Osteocyte (in vitro differentiated cells): ENCODE results near the gene EML5. TPM values are rescaled to one million over a fixed set of nuclear protein-coding genes. Genes with fewer than 3 reads are reported as not detected.

Source experiments
- DNase-seq: peaks from one replicate; pipeline ENCODE4 v3.0.0; 2021; ENCODE audit warnings: mixed read lengths; ENCODE audit not compliant: unreplicated experiment; ENCODE audit errors: extremely low spot score
- H3K27ac Mint-ChIP-seq: one replicate; pipeline ENCODE4 v1.8.0; 2021; ENCODE audit warnings: mild to moderate bottlenecking, mixed read lengths; ENCODE audit not compliant: unreplicated experiment
- H3K27me3 Mint-ChIP-seq: one replicate; pipeline ENCODE4 v1.8.0; 2021; ENCODE audit warnings: mixed read lengths; ENCODE audit not compliant: unreplicated experiment
- H3K36me3 Mint-ChIP-seq: one replicate; pipeline ENCODE4 v1.8.0; 2021; ENCODE audit warnings: mixed read lengths; ENCODE audit not compliant: unreplicated experiment
- H3K4me1 Mint-ChIP-seq: one replicate; pipeline ENCODE4 v1.8.0; 2021; ENCODE audit warnings: mixed read lengths; ENCODE audit not compliant: unreplicated experiment
- H3K4me3 Mint-ChIP-seq: one replicate; pipeline ENCODE4 v1.8.0; 2021; ENCODE audit warnings: mild to moderate bottlenecking, moderate library complexity, mixed read lengths; ENCODE audit not compliant: unreplicated experiment
- H3K9me3 Mint-ChIP-seq: one replicate; pipeline ENCODE4 v1.8.0; 2021; ENCODE audit warnings: mixed read lengths; ENCODE audit not compliant: unreplicated experiment
- total RNA-seq: library from RNA; stranded (reverse); gene quantifications from 2 replicates; pipeline ENCODE4 v1.2.1, GENCODE V29; 2021
- TF ChIP-seq, protein P1 (sequence below): fragments of 200-600 bp; sonication (generic); IDR thresholded peaks from 2 replicates; pipeline ENCODE4 v1.5.0; 2021; ENCODE audit warnings: antibody characterized with exemption, mild to moderate bottlenecking, moderate library complexity

The EML5 gene
- total RNA-seq, 1 donor from 2014 or later: 0.19 TPM

DNA sequence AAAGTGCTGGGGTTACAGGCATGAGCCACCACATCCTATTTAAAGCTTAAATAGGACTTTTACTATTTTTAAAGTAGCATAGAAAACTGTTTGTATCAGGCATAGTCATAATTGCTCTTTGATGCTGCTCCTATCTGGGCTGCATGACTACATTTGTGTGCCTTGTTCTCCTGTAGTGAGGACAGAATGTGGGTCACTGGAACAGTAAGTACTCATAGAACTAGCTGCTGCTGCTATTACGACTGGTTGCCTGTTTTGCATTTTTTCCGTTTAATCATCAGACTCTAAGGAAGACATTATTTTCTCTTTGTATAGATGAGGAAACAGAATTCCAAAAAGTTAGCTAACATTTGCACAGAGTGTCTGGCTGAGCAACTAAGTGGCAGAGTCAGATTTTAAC lies 187.2 kb downstream of the EML5 start:
- no peaks in the 10 kb centered on the region for H3K9me3 Mint-ChIP-seq
- H3K4me3 Mint-ChIP-seq: no peak overlapping the region
- H3K27ac Mint-ChIP-seq: no peak overlapping the region
- H3K36me3 Mint-ChIP-seq: peaks cover 63% of the 10 kb centered on the region
- no peak for DNase-seq
- no peaks in the 10 kb centered on the region for H3K27me3 Mint-ChIP-seq
- TF ChIP-seq, protein P1, sequence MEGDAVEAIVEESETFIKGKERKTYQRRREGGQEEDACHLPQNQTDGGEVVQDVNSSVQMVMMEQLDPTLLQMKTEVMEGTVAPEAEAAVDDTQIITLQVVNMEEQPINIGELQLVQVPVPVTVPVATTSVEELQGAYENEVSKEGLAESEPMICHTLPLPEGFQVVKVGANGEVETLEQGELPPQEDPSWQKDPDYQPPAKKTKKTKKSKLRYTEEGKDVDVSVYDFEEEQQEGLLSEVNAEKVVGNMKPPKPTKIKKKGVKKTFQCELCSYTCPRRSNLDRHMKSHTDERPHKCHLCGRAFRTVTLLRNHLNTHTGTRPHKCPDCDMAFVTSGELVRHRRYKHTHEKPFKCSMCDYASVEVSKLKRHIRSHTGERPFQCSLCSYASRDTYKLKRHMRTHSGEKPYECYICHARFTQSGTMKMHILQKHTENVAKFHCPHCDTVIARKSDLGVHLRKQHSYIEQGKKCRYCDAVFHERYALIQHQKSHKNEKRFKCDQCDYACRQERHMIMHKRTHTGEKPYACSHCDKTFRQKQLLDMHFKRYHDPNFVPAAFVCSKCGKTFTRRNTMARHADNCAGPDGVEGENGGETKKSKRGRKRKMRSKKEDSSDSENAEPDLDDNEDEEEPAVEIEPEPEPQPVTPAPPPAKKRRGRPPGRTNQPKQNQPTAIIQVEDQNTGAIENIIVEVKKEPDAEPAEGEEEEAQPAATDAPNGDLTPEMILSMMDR: no peak
- H3K4me1 Mint-ChIP-seq: no peaks in the 10 kb centered on the region

DNA sequence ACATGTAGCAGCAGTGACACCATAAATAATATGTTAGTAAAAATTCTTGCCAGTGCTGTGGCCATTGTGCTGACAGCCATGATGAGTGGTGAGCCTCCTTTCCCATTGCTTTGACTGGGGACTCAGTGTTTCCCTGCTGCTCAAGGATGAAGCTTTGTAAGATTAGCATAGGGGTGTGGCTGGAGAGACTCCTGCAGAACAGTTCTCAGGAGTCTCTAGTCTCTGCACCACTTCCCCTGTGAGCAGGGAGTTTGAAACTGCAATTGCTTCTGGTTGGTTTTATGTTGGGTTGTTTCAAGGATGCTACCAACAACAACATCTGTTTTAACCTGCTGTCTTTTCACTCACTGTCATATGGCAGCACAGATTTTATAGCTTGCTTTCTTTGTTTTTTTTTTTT lies 188.5 kb downstream of the EML5 start:
- no peak for DNase-seq
- TF ChIP-seq, protein P1: no peak
- H3K4me3 Mint-ChIP-seq: no peak overlapping the region
- peaks cover 64% of the 10 kb centered on the region for H3K36me3 Mint-ChIP-seq
- no peak overlapping the region for H3K27ac Mint-ChIP-seq
- no peaks in the 10 kb centered on the region for H3K27me3 Mint-ChIP-seq
- no peaks in the 10 kb centered on the region for H3K9me3 Mint-ChIP-seq
- H3K4me1 Mint-ChIP-seq: no peaks in the 10 kb centered on the region

DNA sequence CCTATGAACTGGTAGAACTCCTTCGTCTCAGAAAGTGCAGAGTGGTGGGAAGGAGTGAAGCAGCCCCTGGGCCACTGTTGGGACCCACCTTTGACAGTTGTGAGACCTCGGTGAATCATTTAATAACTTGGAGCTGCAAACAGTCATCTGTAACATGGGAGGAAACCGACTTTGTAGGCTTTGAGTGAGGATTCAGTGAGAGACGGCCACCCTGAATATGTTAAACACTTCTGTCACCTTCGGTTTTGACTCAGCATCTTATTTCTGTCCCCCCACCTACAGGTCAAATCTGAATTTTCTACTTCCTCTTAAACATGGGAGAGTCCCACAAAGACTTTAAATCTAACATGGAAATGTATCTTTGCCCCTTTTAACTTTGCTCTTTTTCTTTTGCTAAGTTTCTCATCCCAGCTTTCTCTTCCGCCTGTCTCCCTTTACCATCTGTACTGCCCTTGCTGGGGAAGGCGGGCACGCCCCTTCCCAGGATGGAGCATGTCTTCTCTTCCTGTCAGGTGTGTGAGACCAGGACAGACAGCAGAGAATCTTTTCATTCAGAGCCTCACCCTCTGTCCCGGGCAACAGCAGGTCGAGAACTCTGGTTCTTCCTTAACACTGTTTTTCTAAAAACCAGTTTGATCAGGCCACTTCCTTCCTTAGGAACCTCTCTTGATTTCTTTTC lies 192.9 kb downstream of the EML5 start:
- DNase-seq: no peak
- Mint-ChIP-seq H3K4me3 (no peak overlapping the region), H3K27ac (no peak overlapping the region), H3K27me3 (no peaks in the 10 kb centered on the region), H3K4me1 (no peaks in the 10 kb centered on the region), H3K9me3 (no peaks in the 10 kb centered on the region), H3K36me3 (peaks cover 65% of the 10 kb centered on the region)
- TF ChIP-seq, protein P1: no peak

DNA sequence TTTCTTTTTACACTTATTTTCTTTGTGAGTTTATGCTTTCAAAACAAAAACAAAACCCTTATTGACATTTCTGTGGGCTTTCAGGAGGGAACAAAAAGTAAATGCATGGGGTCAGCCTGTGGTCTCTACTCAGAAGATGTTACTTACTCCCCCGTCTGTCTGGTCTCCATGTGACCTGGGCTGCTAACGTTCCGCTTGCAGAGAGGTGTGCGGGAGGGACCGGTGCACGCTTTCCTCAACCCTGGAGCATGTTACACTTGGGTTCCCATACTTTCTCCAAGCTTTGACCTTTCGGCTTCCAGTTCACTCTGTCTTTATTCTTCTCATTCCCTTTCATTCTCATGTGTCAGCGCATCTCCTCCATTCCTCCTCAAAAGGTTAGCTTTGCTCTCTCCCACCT lies 193.4 kb downstream of the EML5 start:
- Mint-ChIP-seq H3K4me1 (no peaks in the 10 kb centered on the region), H3K9me3 (no peaks in the 10 kb centered on the region), H3K4me3 (no peak overlapping the region), H3K27me3 (no peaks in the 10 kb centered on the region), H3K36me3 (peaks cover 68% of the 10 kb centered on the region), H3K27ac (no peak overlapping the region)
- TF ChIP-seq, protein P1: no peak
- no peak for DNase-seq

DNA sequence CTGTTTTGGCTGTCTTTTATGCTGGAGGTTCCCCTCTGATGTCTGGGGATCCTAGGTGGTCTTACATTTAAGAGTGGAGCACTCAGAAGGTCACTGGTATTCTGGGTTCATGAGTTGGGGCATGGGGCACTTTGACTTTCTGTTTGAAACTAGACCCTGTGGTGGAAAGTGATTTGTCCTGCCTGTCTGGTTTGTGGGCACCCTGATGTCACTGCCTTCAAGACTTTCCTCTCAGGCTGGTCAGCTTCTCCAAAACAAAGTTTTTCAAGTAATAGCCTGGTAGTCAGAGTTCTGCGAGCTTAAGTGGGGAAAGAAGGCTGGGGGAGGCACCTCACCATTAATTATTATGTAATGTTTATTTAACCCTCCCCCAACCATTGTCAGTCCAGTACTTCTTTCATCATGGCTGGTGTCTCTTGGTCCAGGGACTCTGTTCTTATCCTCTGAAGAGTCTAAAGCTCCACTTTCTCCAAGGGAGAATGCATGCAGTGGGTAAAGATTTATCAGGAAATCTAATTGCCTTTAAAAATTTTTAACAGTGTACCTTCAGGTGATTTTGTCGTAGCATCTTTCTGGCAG lies 194.6 kb downstream of the EML5 start:
- Mint-ChIP-seq H3K4me3 (no peak overlapping the region), H3K4me1 (no peaks in the 10 kb centered on the region), H3K36me3 (peaks cover 66% of the 10 kb centered on the region), H3K27ac (no peak overlapping the region), H3K27me3 (no peaks in the 10 kb centered on the region), H3K9me3 (no peaks in the 10 kb centered on the region)
- TF ChIP-seq, protein P1: no peak
- no peak for DNase-seq
